OCI-LY3 (cell line): ENCODE data around the gene SLC12A7.

Source experiments
- H2AFZ ChIP-seq: fragments of 200-600, 300-600 bp; shearing (Covaris generic); 2 replicates; pipeline ENCODE4 v1.6.0; 2014; ENCODE audit warnings: antibody characterized with exemption, low read depth, low read length
- H3K27ac ChIP-seq: fragments of 200-600, 300-600 bp; sonication (generic); 2 replicates; pipeline ENCODE4 v1.5.1; 2014; ENCODE audit warnings: mild to moderate bottlenecking, low read length, moderate library complexity, mixed read lengths
- H3K27me3 ChIP-seq: fragments of 200-600, 300-600 bp; sonication (generic); 2 replicates; pipeline ENCODE4 v1.6.1; 2014; ENCODE audit warnings: low read depth, low read length, mixed read lengths
- H3K36me3 ChIP-seq: fragments of 200-600, 300-600 bp; sonication (generic); replicated peaks from 2 replicates; pipeline ENCODE3; 2014; ENCODE audit warnings: low read depth, low read length, mixed read lengths
- H3K4me1 ChIP-seq: fragments of 300-600, 200-600 bp; sonication (generic); 2 replicates; pipeline ENCODE4 v1.6.1; 2014; ENCODE audit warnings: low read length, mixed read lengths
- H3K4me2 ChIP-seq: fragments of 200-600, 300-600 bp; sonication (generic); 2 replicates; pipeline ENCODE4 v1.6.1; 2014; ENCODE audit warnings: low read length, mixed read lengths
- H3K4me3 ChIP-seq: fragments of 300-600, 200-600 bp; sonication (generic); 2 replicates; pipeline ENCODE4 v1.5.1; 2014; ENCODE audit warnings: antibody characterized with exemption, mild to moderate bottlenecking, low read length, moderate library complexity
- H3K79me2 ChIP-seq: fragments of 300-600, 200-600 bp; shearing (Covaris generic); 2 replicates; pipeline ENCODE4 v1.6.1; 2014; ENCODE audit warnings: mild to moderate bottlenecking, low read length, mixed read lengths
- H3K9ac ChIP-seq: fragments of 300-600, 200-600 bp; shearing (Covaris generic); 2 replicates; pipeline ENCODE4 v1.6.0; 2014; ENCODE audit warnings: mild to moderate bottlenecking, low read length, moderate library complexity
- H3K9me3 ChIP-seq: fragments of 200-600, 300-600 bp; shearing (Covaris generic); 2 replicates; pipeline ENCODE4 v1.6.1; 2014; ENCODE audit warnings: low read length, mixed read lengths; ENCODE audit not compliant: insufficient read depth
- H4K20me1 ChIP-seq: fragments of 200-600, 300-600 bp; sonication (generic); 2 replicates; pipeline ENCODE4 v1.6.1; 2016; ENCODE audit warnings: low read length, mixed read lengths; ENCODE audit not compliant: insufficient read depth
- EZH2phosphoT487 ChIP-seq: fragments of 200-600 bp; shearing (Covaris generic); IDR thresholded peaks from 2 replicates; pipeline ENCODE4 v1.6.1; 2018; ENCODE audit warnings: antibody characterized with exemption, mixed run types, low read depth
- TF ChIP-seq, protein P1 (sequence below): fragments of 200-600, 300-600 bp; sonication (generic); IDR thresholded peaks from 2 replicates; pipeline ENCODE4 v1.5.1; 2014; ENCODE audit warnings: antibody characterized with exemption, low read length, low read depth

Gene SLC12A7

DNA sequence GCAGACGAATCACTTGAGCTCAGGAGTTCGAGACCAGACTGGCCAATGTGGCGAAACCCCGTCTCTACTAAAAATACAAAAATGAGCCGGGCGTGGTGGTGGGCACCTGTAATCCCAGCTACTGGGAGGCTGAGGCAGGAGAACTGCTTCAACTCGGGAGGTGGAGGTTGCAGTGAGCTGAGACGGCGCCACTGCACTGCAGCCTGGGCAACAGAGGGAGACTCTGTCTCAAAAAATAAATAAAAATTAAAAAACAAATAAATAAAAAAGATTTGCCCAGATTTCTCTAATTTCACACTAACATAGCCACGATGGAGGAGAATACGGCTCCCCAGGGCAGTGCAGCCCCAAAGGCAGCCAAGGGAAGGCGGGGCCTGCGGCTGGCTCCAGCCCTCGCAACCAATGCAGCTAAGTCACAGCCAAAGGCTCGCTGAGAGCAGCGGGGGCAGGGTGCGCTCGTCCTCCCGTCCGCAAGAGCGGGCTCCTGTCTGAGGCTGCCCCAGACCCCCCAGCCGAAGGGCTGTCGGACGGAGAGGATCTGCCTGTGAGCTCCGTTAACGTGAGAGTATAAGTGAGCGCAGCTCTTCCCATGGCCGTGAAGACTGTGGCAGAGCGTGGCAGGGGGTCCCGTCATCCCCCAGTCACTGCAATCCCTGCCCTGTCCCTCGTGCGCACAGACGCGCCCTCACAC is 43.5 kb downstream of the SLC12A7 start:
- H3K79me2 ChIP-seq: no peaks in the 10 kb centered on the region
- no peaks in the 10 kb centered on the region for H3K27me3 ChIP-seq
- no peaks in the 10 kb centered on the region for H4K20me1 ChIP-seq
- no peaks in the 10 kb centered on the region for H3K4me1 ChIP-seq
- H3K4me3 ChIP-seq: no peak overlapping the region
- H3K9ac ChIP-seq: no peak overlapping the region
- no peaks in the 10 kb centered on the region for H3K36me3 ChIP-seq
- H3K9me3 ChIP-seq: no peaks in the 10 kb centered on the region
- TF ChIP-seq, protein P1, sequence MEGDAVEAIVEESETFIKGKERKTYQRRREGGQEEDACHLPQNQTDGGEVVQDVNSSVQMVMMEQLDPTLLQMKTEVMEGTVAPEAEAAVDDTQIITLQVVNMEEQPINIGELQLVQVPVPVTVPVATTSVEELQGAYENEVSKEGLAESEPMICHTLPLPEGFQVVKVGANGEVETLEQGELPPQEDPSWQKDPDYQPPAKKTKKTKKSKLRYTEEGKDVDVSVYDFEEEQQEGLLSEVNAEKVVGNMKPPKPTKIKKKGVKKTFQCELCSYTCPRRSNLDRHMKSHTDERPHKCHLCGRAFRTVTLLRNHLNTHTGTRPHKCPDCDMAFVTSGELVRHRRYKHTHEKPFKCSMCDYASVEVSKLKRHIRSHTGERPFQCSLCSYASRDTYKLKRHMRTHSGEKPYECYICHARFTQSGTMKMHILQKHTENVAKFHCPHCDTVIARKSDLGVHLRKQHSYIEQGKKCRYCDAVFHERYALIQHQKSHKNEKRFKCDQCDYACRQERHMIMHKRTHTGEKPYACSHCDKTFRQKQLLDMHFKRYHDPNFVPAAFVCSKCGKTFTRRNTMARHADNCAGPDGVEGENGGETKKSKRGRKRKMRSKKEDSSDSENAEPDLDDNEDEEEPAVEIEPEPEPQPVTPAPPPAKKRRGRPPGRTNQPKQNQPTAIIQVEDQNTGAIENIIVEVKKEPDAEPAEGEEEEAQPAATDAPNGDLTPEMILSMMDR: no peak
- no peak for TF ChIP-seq EZH2phosphoT487
- H3K27ac ChIP-seq: no peak overlapping the region
- H2AFZ ChIP-seq: no peak overlapping the region
- H3K4me2 ChIP-seq: no peak overlapping the region

DNA sequence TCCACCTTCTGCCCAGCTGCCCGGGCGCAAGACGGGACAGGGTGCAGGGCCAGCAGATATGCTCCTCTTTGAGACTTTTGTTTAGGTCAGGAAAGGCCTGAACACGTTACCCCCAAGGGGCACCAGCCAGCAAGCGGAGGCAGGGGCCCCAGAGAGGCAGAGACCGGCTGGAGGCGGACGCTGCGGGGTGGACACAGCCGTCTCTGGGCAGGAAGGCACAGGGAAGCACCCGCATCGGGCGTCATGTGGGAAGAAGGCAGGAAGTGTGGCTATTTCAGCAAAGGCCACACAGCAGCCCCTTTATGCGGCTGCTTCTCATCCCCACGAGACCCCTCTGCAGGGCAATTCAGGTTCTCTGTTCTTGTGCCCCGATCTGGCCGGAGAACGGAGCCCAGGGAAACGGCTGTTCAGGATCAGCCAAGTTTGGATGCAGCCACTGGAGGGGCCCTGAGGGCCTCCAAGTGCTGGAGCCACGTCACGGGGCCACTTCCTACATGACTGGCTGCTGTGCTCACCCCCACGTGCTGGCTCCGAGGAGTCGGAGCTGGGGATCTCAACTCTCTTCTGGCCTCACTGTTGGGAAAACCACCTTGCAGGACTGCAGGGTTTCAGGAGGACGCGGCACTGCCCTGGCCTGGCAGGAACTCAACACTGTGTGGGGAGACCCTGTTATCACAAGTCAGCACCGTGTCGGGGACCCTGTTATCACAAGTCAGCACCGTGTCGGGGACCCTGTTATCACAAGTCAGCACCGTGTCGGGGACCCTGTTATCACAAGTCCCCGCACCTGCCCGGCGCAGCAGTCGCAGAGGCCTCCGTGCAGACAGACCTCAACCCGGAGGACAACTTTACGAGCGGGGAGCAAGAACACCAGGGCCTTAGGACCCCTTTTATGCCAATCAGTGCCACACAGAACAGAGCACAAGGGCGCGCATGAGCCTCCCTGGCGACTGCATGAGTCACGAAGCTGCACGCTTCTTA is 44.4 kb downstream of the SLC12A7 start:
- Histone ChIP-seq H2AFZ (no peak overlapping the region), H3K4me3 (no peak overlapping the region), H3K27me3 (no peaks in the 10 kb centered on the region), H3K36me3 (no peaks in the 10 kb centered on the region), H3K9ac (no peak overlapping the region), H3K79me2 (no peaks in the 10 kb centered on the region), H4K20me1 (no peaks in the 10 kb centered on the region), H3K4me2 (no peak overlapping the region), H3K4me1 (no peaks in the 10 kb centered on the region), H3K9me3 (no peaks in the 10 kb centered on the region), H3K27ac (no peak overlapping the region)
- TF ChIP-seq, protein P1: no peak
- no peak for TF ChIP-seq EZH2phosphoT487

DNA sequence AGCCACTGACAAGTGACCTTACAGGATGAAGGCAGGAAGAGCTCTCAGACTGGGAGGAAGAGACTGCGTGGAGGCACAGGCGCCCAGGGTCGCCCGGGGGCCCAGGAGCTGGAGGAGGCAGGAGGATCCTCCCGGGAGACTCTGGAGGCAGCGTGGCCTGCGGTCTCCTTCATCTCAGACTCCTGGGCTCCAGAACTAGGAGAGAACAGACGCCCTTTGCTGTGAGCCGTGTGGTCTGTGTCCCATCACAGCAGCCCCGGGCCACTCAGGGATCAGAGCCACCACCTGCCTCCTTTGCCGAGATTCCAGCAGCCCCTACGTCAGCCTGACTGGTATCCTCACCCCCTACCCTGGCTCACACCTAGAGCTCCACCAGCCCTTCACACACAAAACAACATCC is 45.2 kb downstream of the SLC12A7 start:
- H3K4me1 ChIP-seq: no peaks in the 10 kb centered on the region
- H2AFZ ChIP-seq: no peak overlapping the region
- TF ChIP-seq, protein P1: no peak
- no peaks in the 10 kb centered on the region for H4K20me1 ChIP-seq
- no peak overlapping the region for H3K4me2 ChIP-seq
- H3K79me2 ChIP-seq: no peaks in the 10 kb centered on the region
- H3K27ac ChIP-seq: no peak overlapping the region
- no peaks in the 10 kb centered on the region for H3K9me3 ChIP-seq
- no peak overlapping the region for H3K9ac ChIP-seq
- no peaks in the 10 kb centered on the region for H3K36me3 ChIP-seq
- H3K27me3 ChIP-seq: no peaks in the 10 kb centered on the region
- no peak overlapping the region for H3K4me3 ChIP-seq
